ENCODE results near the gene CD74. TPM values are rescaled to one million over a fixed set of nuclear protein-coding genes. Genes with fewer than 3 reads are reported as not detected.
A peak's percentile ranks its signal among the peaks of the same experiment; 100 is the strongest.

The CD74 gene
- total and polyA plus RNA-seq, 10 of the 15 experiments (the other 5 are each of a cell fraction or from before 2014, with no cell fraction given) = 1,387 to 11,063 (median 3,922) TPM

DNA sequence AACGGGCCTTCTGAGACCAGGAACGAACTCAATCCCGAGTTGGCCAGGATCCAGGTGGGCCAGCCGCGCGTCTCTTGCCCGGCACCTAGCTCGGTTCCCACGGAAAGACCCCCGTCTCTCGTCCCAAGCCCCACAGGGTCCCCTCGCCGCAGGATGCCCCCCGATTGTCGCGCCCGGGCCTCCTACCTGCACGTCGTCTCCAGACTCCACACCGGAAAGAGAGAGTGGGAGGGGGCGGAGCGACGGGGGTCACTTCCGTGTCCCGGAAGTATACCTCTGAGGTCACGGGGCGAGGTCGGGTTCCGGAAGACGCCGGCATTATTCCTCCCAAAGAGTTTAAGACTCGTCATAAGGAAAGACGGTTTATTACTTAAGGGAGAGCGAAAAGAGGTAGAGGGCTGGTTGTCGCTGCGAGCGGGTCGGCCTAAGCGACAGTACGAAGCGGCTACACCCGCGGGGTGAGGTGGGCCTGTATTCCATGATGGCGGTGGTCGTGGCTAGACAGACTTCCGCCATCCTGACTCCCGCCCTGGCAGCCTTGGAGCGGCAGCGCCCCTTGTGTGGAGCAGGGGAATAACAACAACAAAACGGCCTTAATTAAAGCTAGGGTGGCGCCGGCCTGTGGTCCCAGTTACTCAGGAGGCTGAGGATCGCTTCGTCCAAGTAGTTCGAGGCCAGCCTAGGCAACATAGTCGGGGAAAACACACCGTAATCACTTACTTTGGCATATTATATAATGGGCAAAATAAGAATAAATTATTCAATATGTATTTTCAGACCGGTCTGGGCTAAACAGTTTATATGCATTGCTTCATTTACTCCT lies 37.0 kb upstream of the CD74 start, which contains the start of gene RPS14:
RPS14 (minus strand) TSS at position 223 of the 823 bp plus-strand sequence. CDS start 2,006 bp downstream, outside the sequence.
- Histone ChIP-seq H3K36me3 (ENCODE audit: control insufficient read depth in 2 of 2, insufficient read depth in 2 of 2, low read length in 1 of 2) (peaks cover 19 to 26% of the 10 kb centered on the region in 2 experiments), H3K4me1 (ENCODE audit: control insufficient read depth, insufficient read depth, low read length) (peaks cover 2% of the 10 kb centered on the region; the same call in 1 of the 2 replicates), H4K20me1 (ENCODE audit: control insufficient read depth, insufficient read depth) (peaks cover 7% of the 10 kb centered on the region; the same call in 1 of the 2 replicates), H3K79me2 (ENCODE audit: control insufficient read depth, insufficient read depth, low read length) (peaks cover 41% of the 10 kb centered on the region), H3K9me3 (replicated peaks; ENCODE audit: control insufficient read depth, insufficient read depth, low read length) (no peaks in the 10 kb centered on the region), H3K9ac (ENCODE audit: control insufficient read depth, insufficient read depth, low read length) (peak within 1 kb of the TSS; percentile 98), H2AFZ (ENCODE audit: control insufficient read depth, low read depth, low read length) (peak within 1 kb of the TSS; percentile 98), H3K4me3 (peak within 1 kb of the TSS; percentile 97), H3K27ac (ENCODE audit: control insufficient read depth, insufficient read depth) (peak within 1 kb of the TSS; percentile 99), H3K4me2 (ENCODE audit: control insufficient read depth, insufficient read depth) (peak within 1 kb of the TSS; percentile 79), H3K27me3 (replicated peaks in 1 of 2; ENCODE audit: control insufficient read depth in 2 of 2, insufficient read depth in 2 of 2, low read length in 1 of 2) (no peaks in the 10 kb centered on the region)
- RAD21 ChIA-PET (ENCODE audit: unreplicated experiment) = interaction anchor here (0.6 to 2.1 kb wide), 15 partner anchors 9 to 251 kb away, joined by 3 to 13 read pairs (median 4); partner anchors contain the start of genes CD74 and RBM22
- FAIRE-seq (peak; percentile 71), DNase-seq (ENCODE audit: low read depth, low spot score) (peak; percentile 87), ATAC-seq (peak; percentile 95)
- 3% methylated on average over 58 of the region's 58 CpGs for WGBS (ENCODE audit: insufficient coverage, insufficient replicate concordance, low lambda C conversion rate, missing lambda C conversion rate)
- CTCF ChIA-PET = interaction anchor here (0.6 to 3.3 kb wide), 43 partner anchors 10 to 633 kb away, joined by 3 to 37 read pairs (median 4); partner anchors contain the start of genes CD74 and RBM22
- BruUV-seq (replicated peaks) = TSS peak; percentile 98
- POLR2A ChIA-PET = interaction anchor here (0.6 to 2.0 kb wide), 9 partner anchors 8 to 308 kb away, joined by 3 to 9 read pairs (median 4); no protein-coding TSS in a partner anchor
- intact Hi-C loops (cut with micrococcal nuclease; ENCODE audit: unreplicated experiment) = loop anchor here (2.0 to 10.0 kb wide), 3 partner anchors 37 to 205 kb away; partner anchors contain the start of gene CD74
- SMC1A ChIA-PET (ENCODE audit: uncharacterized antibody, unreplicated experiment) = interaction anchor here (0.6 to 1.6 kb wide), 8 partner anchors 11 to 107 kb away, joined by 3 to 6 read pairs (median 3); partner anchors contain the start of gene CD74
- in situ Hi-C loops (cut with MboI) = loop anchor here (10.0 kb wide), 1 partner anchor 205 kb away; no protein-coding TSS in a partner anchor
- TF ChIP-seq SIN3A (IDR thresholded peaks at IDR 0.05; ENCODE audit: low read depth, low read length) (peak; percentile 33; the same call in 1 of the 2 replicates), IKZF2 (IDR thresholded peaks at IDR 0.05) (peak in 1 of 2 experiments; percentile 76; a peak in 2 of 4 replicates), SIX5 (IDR thresholded peaks at IDR 0.05; ENCODE audit: low read depth, low read length, severe bottlenecking) (no peak), ESRRA (IDR thresholded peaks at IDR 0.05; ENCODE audit: low read length) (peak; percentile 85; the same call in 1 of the 2 replicates), MEF2B (IDR thresholded peaks at IDR 0.05; ENCODE audit: partially characterized antibody, poor library complexity, severe bottlenecking) (peak; percentile 56), POU2F2 (IDR thresholded peaks at IDR 0.05; ENCODE audit: borderline replicate concordance, low read depth, low read length) (peak; percentile 65; the same call in 1 of the 3 replicates), REST (IDR thresholded peaks at IDR 0.05; ENCODE audit: low read depth, low read length) (no peak), PAX5 (IDR thresholded peaks at IDR 0.05; ENCODE audit: borderline replicate concordance, low read depth, low read length) (no peak), NR2C2 (IDR thresholded peaks at IDR 0.05; ENCODE audit: borderline replicate concordance, control insufficient read depth, insufficient read length, low read depth) (peak; percentile 78), CREM (IDR thresholded peaks at IDR 0.05; ENCODE audit: low read depth) (peak; percentile 68)
- TF ChIP-seq, protein P1, sequence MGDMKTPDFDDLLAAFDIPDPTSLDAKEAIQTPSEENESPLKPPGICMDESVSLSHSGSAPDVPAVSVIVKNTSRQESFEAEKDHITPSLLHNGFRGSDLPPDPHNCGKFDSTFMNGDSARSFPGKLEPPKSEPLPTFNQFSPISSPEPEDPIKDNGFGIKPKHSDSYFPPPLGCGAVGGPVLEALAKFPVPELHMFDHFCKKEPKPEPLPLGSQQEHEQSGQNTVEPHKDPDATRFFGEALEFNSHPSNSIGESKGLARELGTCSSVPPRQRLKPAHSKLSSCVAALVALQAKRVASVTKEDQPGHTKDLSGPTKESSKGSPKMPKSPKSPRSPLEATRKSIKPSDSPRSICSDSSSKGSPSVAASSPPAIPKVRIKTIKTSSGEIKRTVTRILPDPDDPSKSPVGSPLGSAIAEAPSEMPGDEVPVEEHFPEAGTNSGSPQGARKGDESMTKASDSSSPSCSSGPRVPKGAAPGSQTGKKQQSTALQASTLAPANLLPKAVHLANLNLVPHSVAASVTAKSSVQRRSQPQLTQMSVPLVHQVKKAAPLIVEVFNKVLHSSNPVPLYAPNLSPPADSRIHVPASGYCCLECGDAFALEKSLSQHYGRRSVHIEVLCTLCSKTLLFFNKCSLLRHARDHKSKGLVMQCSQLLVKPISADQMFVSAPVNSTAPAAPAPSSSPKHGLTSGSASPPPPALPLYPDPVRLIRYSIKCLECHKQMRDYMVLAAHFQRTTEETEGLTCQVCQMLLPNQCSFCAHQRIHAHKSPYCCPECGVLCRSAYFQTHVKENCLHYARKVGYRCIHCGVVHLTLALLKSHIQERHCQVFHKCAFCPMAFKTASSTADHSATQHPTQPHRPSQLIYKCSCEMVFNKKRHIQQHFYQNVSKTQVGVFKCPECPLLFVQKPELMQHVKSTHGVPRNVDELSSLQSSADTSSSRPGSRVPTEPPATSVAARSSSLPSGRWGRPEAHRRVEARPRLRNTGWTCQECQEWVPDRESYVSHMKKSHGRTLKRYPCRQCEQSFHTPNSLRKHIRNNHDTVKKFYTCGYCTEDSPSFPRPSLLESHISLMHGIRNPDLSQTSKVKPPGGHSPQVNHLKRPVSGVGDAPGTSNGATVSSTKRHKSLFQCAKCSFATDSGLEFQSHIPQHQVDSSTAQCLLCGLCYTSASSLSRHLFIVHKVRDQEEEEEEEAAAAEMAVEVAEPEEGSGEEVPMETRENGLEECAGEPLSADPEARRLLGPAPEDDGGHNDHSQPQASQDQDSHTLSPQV (IDR thresholded peaks at IDR 0.05) = no peak

Data from GM12878 (cell line).